Measurements from ENCODE around the gene LARP1. TPM values are rescaled to one million over a fixed set of nuclear protein-coding genes. Genes with fewer than 3 reads are reported as not detected.

The LARP1 gene
- 83.1 and 104 TPM in 2 replicates for total RNA-seq

GRCh38 chr5:154755361-154756008, at the start of gene LARP1:
LARP1 (plus strand) TSS chr5:154755377; CDS start chr5:154755758, 381 bp downstream.

GRCh38 chr5:154850255-154851062, 95.3 kb downstream of the LARP1 start, which contains the start of gene FAXDC2:
FAXDC2 (minus strand) TSS chr5:154850603; CDS start chr5:154838178, 12,425 bp downstream.

GRCh38 chr5:154858297-154858971, 103.3 kb downstream of the LARP1 start, which contains the start of gene CNOT8:
CNOT8 (plus strand) TSS chr5:154858627; CDS start chr5:154863279, 4,652 bp downstream.

Other genes starting within 250 kb of the LARP1 start
- 4.6 and 5.8 TPM in 2 replicates for gene FAXDC2, start 95.2 kb downstream of the LARP1 start, total RNA-seq
- gene CNOT8, start 103.2 kb downstream of the LARP1 start, total RNA-seq, result 50.0 and 54.4 TPM in 2 replicates
- gene GEMIN5, start 182.8 kb downstream of the LARP1 start, total RNA-seq, result 17.8 and 22.6 TPM in 2 replicates
- 24.7 and 33.1 TPM in 2 replicates for gene MRPL22, start 185.7 kb downstream of the LARP1 start, total RNA-seq

All from airway epithelial cell (primary cell).